ENCODE measurements around the gene RGL4. TPM values are rescaled to one million over a fixed set of nuclear protein-coding genes. Genes with fewer than 3 reads are reported as not detected.

RGL4 gene
- total RNA-seq, 1 donor from 2014 or later, result not detected

GRCh38 chr22:23678133-23678532 is 12.7 kb upstream of the RGL4 start:
- intact Hi-C loops (cut with DNase I), result no loop called here
- Histone ChIP-seq H3K36me3 (peaks cover 0 to 12% of the 10 kb centered on the region in 2 donors), H3K9me3 (no peaks in the 10 kb centered on the region), H3K4me3 (no peak overlapping the region), H3K4me1 (no peaks in the 10 kb centered on the region), H3K27me3 (no peaks in the 10 kb centered on the region), H3K27ac (no peak overlapping the region)
- no peak for DNase-seq (ENCODE audit: low spot score in 2 of 2)
- no peak for TF ChIP-seq CTCF (IDR thresholded peaks at IDR 0.05)

GRCh38 chr22:23681026-23681809 is 9.6 kb upstream of the RGL4 start:
- Histone ChIP-seq H3K9me3 (no peaks in the 10 kb centered on the region), H3K4me1 (no peaks in the 10 kb centered on the region), H3K27me3 (no peaks in the 10 kb centered on the region), H3K36me3 (peaks cover 0 to 18% of the 10 kb centered on the region in 2 donors), H3K27ac (no peak overlapping the region), H3K4me3 (no peak overlapping the region)
- DNase-seq (ENCODE audit: low spot score in 2 of 2), result peak in 1 of 2 donors; percentile 53
- intact Hi-C loops (cut with DNase I), result no loop called here
- TF ChIP-seq CTCF (IDR thresholded peaks at IDR 0.05), result no peak

GRCh38 chr22:23682077-23682476 is 8.7 kb upstream of the RGL4 start:
- no peaks in the 10 kb centered on the region for H3K9me3 ChIP-seq
- no peaks in the 10 kb centered on the region for H3K27me3 ChIP-seq
- no peak for TF ChIP-seq CTCF (IDR thresholded peaks at IDR 0.05)
- no peak overlapping the region for H3K27ac ChIP-seq
- DNase-seq (ENCODE audit: low spot score in 2 of 2), result no peak
- no peak overlapping the region for H3K4me3 ChIP-seq
- H3K36me3 ChIP-seq, result peaks cover 0 to 18% of the 10 kb centered on the region in 2 donors
- intact Hi-C loops (cut with DNase I), result no loop called here
- H3K4me1 ChIP-seq, result no peaks in the 10 kb centered on the region

GRCh38 chr22:23682827-23683355 is 7.9 kb upstream of the RGL4 start:
- H3K9me3 ChIP-seq, result no peaks in the 10 kb centered on the region
- no peaks in the 10 kb centered on the region for H3K4me1 ChIP-seq
- intact Hi-C loops (cut with DNase I), result no loop called here
- H3K4me3 ChIP-seq, result no peak overlapping the region
- no peaks in the 10 kb centered on the region for H3K27me3 ChIP-seq
- no peak for TF ChIP-seq CTCF (IDR thresholded peaks at IDR 0.05)
- peaks cover 0 to 18% of the 10 kb centered on the region in 2 donors for H3K36me3 ChIP-seq
- DNase-seq (ENCODE audit: low spot score in 2 of 2), result peak in 1 of 2 donors; percentile 48
- H3K27ac ChIP-seq, result no peak overlapping the region

- TF ChIP-seq CTCF (IDR thresholded peaks at IDR 0.05), result no peak
- peak in 1 of 2 donors; percentile 41 for DNase-seq (ENCODE audit: low spot score in 2 of 2)
These were observed 7.3 kb upstream of the RGL4 start for GRCh38 chr22:23683545-23683944.

More at GRCh38 chr22:23683545-23683944, 7.3 kb upstream of the RGL4 start:
- Histone ChIP-seq H3K36me3 (peaks cover 0 to 18% of the 10 kb centered on the region in 2 donors), H3K4me3 (no peak overlapping the region), H3K27ac (no peak overlapping the region), H3K4me1 (no peaks in the 10 kb centered on the region), H3K27me3 (no peaks in the 10 kb centered on the region), H3K9me3 (no peaks in the 10 kb centered on the region)
- intact Hi-C loops (cut with DNase I), result no loop called here

All from ascending aorta (tissue), 2 donors.